SK-N-SH (cell line): ENCODE results near the gene RNF212B. TPM values are rescaled to one million over a fixed set of nuclear protein-coding genes. Genes with fewer than 3 reads are reported as not detected.

Source experiments
- CTCF ChIA-PET: fragments of 300-600, 350-600 bp; formaldehyde crosslinking; extraction: SDS; loops from one replicate; lab custom pipeline; 2021; lab: Yijun Ruan, JAX
- POLR2A ChIA-PET: fragments of 350-600 bp; sonication (Branson Sonifier 250); formaldehyde crosslinking; extraction: SDS; loops from one replicate; lab custom pipeline; 2020; ENCODE audit warnings: antibody characterized with exemption, inconsistent platforms; lab: Yijun Ruan, JAX
- DNase-seq: peaks from one replicate; pipeline ENCODE4 v3.0.0; 2012
- H2AFZ ChIP-seq: fragments of 200-600 bp; sonication (generic); 2 replicates; pipeline ENCODE4 v1.8.1; 2016; ENCODE audit warnings: antibody characterized with exemption, mild to moderate bottlenecking, low read depth
- H3F3A ChIP-seq: fragments of 200-600 bp; sonication (generic); replicated peaks from 2 replicates; pipeline ENCODE3; 2016; ENCODE audit warnings: antibody characterized with exemption, mild to moderate bottlenecking; ENCODE audit not compliant: insufficient read depth
- H3K27ac ChIP-seq, 2 experiments: fragments of 200-500 bp in 1 of 2; fragments of 200-600 bp in 1 of 2; sonication (Bioruptor generic) in 1 of 2; sonication (generic), shearing (Covaris generic) in 1 of 2; 2 replicates each; pipeline versions ENCODE4 v1.5.1 to v1.6.1; 2014 to 2016; ENCODE audit warnings: low read depth in 2 of 2, inconsistent platforms in 1 of 2, low read length in 1 of 2, mild to moderate bottlenecking in 1 of 2, mixed read lengths in 1 of 2
- H3K27me3 ChIP-seq: fragments of 200-600 bp; sonication (generic), shearing (Covaris generic); 2 replicates; pipeline ENCODE4 v1.6.1; 2016; ENCODE audit warnings: mixed run types; ENCODE audit not compliant: insufficient read depth
- H3K36me3 ChIP-seq, 2 experiments: fragments of 200-500 bp in 1 of 2; fragments of 200-600 bp in 1 of 2; sonication (Bioruptor generic) in 1 of 2; sonication (generic) in 1 of 2; replicated peaks in 1 of 2; 2 replicates each; pipeline versions ENCODE3 to v1.5.1; 2014 to 2016; ENCODE audit warnings: low read length in 1 of 2, mild to moderate bottlenecking in 1 of 2; ENCODE audit not compliant: insufficient read depth in 2 of 2, control insufficient read depth in 1 of 2
- H3K4me1 ChIP-seq, 2 experiments: fragments of 200-500 bp in 1 of 2; fragments of 200-600 bp in 1 of 2; sonication (Bioruptor generic) in 1 of 2; sonication (generic), shearing (Covaris generic) in 1 of 2; 2 replicates each; pipeline versions ENCODE4 v1.5.1 to v1.6.1; 2014 to 2016; ENCODE audit warnings: low read depth in 1 of 2, low read length in 1 of 2, mixed run types in 1 of 2; ENCODE audit not compliant: insufficient read depth in 2 of 2, control insufficient read depth in 1 of 2
- H3K4me2 ChIP-seq: fragments of 200-600 bp; sonication (generic), shearing (Covaris generic); 2 replicates; pipeline ENCODE4 v1.6.1; 2017; ENCODE audit warnings: mixed run types
- H3K4me3 ChIP-seq, 2 experiments: fragments of 200-500 bp in 1 of 2; fragments of 200-600 bp in 1 of 2; sonication (Bioruptor generic) in 1 of 2; sonication (generic), shearing (Covaris generic) in 1 of 2; 2 replicates each; pipeline versions ENCODE4 v1.5.1 to v1.8.1; 2014 to 2016; ENCODE audit warnings: low read depth in 2 of 2, inconsistent platforms in 1 of 2, low read length in 1 of 2, mild to moderate bottlenecking in 1 of 2, mixed read lengths in 1 of 2, moderate library complexity in 1 of 2
- H3K79me2 ChIP-seq: fragments of 200-600 bp; sonication (generic); 2 replicates; pipeline ENCODE4 v1.8.1; 2017; ENCODE audit warnings: mild to moderate bottlenecking; ENCODE audit not compliant: insufficient read depth
- H3K9ac ChIP-seq: fragments of 200-600 bp; sonication (generic); 2 replicates; pipeline ENCODE4 v1.6.1; 2017; ENCODE audit warnings: mixed run types
- H3K9me2 ChIP-seq: fragments of 200-600 bp; sonication (generic); 2 replicates; pipeline ENCODE4 v1.6.1; 2017; ENCODE audit warnings: mixed run types
- H3K9me3 ChIP-seq: fragments of 200-600 bp; sonication (generic); 2 replicates; pipeline ENCODE4 v1.6.1; 2017; ENCODE audit warnings: mixed run types, mild to moderate bottlenecking, moderate library complexity
- H4K20me1 ChIP-seq: fragments of 200-600 bp; sonication (generic); 2 replicates; pipeline ENCODE4 v1.6.1; 2017; ENCODE audit warnings: mild to moderate bottlenecking, mixed run types; ENCODE audit not compliant: insufficient read depth
- CHD2 ChIP-seq: fragments of 150-350 bp; IDR thresholded peaks from 2 replicates; pipeline ENCODE4 v1.6.1; 2018; ENCODE audit warnings: low read length; ENCODE audit not compliant: partially characterized antibody
- CTCF ChIP-seq: fragments of 200-600 bp; sonication (generic); IDR thresholded peaks from 2 replicates; pipeline ENCODE4 v1.6.1; 2017; ENCODE audit warnings: antibody characterized with exemption, mild to moderate bottlenecking, moderate library complexity
- FOSL2 ChIP-seq: IDR thresholded peaks from 2 replicates; pipeline ENCODE4 v1.4.0; 2012; ENCODE audit warnings: low read depth, mild to moderate bottlenecking, moderate library complexity, borderline replicate concordance
- FOXJ3 ChIP-seq: sonication (generic); formaldehyde crosslinking; IDR thresholded peaks from 2 replicates; pipeline ENCODE4 v1.5.1; 2020; ENCODE audit warnings: mild to moderate bottlenecking, missing genetic modification reagents
- FOXM1 ChIP-seq: IDR thresholded peaks from 2 replicates; pipeline ENCODE4 v1.4.0; 2012; ENCODE audit warnings: low read depth, mild to moderate bottlenecking
- GABPA ChIP-seq: IDR thresholded peaks from 2 replicates; pipeline ENCODE4 v1.4.0; 2012; ENCODE audit warnings: low read depth, mild to moderate bottlenecking
- GATA2 ChIP-seq: sonication (generic); formaldehyde crosslinking; IDR thresholded peaks from 2 replicates; pipeline ENCODE4 v1.5.0; 2020; ENCODE audit warnings: mild to moderate bottlenecking, missing genetic modification reagents
- IRF3 ChIP-seq: fragments of 150-350 bp; IDR thresholded peaks from 2 replicates; pipeline ENCODE4 v1.6.1; 2016; ENCODE audit warnings: mild to moderate bottlenecking, low read depth, low read length
- JUND ChIP-seq: IDR thresholded peaks from 2 replicates; pipeline ENCODE4 v1.4.0; 2012
- MXI1 ChIP-seq: IDR thresholded peaks from 2 replicates; pipeline ENCODE4 v1.6.1; 2012; ENCODE audit warnings: mild to moderate bottlenecking, low read depth, low read length, improper control_type of control experiment
- REST ChIP-seq: IDR thresholded peaks from 2 replicates; pipeline ENCODE4 v1.6.1; 2012; ENCODE audit warnings: mild to moderate bottlenecking, low read depth, low read length, moderate library complexity
- TAF1 ChIP-seq: IDR thresholded peaks from 2 replicates; pipeline ENCODE4 v1.6.1; 2012; ENCODE audit warnings: low read depth, mild to moderate bottlenecking, low read length, moderate library complexity, borderline replicate concordance
- TEAD4 ChIP-seq: IDR thresholded peaks from 2 replicates; pipeline ENCODE4 v1.4.0; 2012; ENCODE audit warnings: mild to moderate bottlenecking, borderline replicate concordance; ENCODE audit not compliant: insufficient read depth
- USF1 ChIP-seq: IDR thresholded peaks from 2 replicates; pipeline ENCODE4 v1.4.0; 2012; ENCODE audit warnings: low read depth, borderline replicate concordance
- YY1 ChIP-seq: IDR thresholded peaks from 2 replicates; pipeline ENCODE4 v1.4.0; 2012; ENCODE audit warnings: low read depth, mild to moderate bottlenecking
- whole genome bisulfite sequencing: methylation state at CpG from one replicate; pipeline ENCODE4 v1.1.6; 2017; ENCODE audit warnings: low lambda C conversion rate; 5-methylcytosine and 5-hydroxymethylcytosine counted together
- polyA plus RNA-seq, 3 experiments: library from polyadenylated mRNA; depleted of rRNA; stranded (reverse); fragments of >200 nt; gene quantifications; 2 replicates each; pipeline ENCODE4 v1.2.3, GENCODE V29; 2012

RNF212B gene
- polyA plus RNA-seq, 1 of the 3 experiments (the other 2 are of a cell fraction), result not detected

GRCh38 chr14:23299986-23300686 lies 62.4 kb downstream of the RNF212B start:
- peak overlapping the region; percentile 69 to 82 for H3K4me3 ChIP-seq
- peak overlapping the region; percentile 52; the same call in 1 of the 2 replicates for H2AFZ ChIP-seq
- H3K27me3 ChIP-seq, result no peaks in the 10 kb centered on the region
- peak overlapping the region; percentile 92 for H3K4me2 ChIP-seq
- H3K9me3 ChIP-seq, result no peaks in the 10 kb centered on the region
- H3K36me3 ChIP-seq, result peaks cover 0 to 3% of the 10 kb centered on the region in 2 experiments
- H3K9me2 ChIP-seq, result no peaks in the 10 kb centered on the region
- peaks cover 24% of the 10 kb centered on the region for H3F3A ChIP-seq
- ChIA-PET CTCF (interaction anchor here (0.8 to 4.7 kb wide), 19 partner anchors 9 to 287 kb away, joined by 3 to 26 read pairs (median 6); partner anchors contain the start of genes HOMEZ and PABPN1), POLR2A (interaction anchor here (1.0 to 1.1 kb wide), 2 partner anchors 11 to 21 kb away, joined by 3 read pairs; partner anchors contain the start of gene PABPN1)
- H3K4me1 ChIP-seq, result peaks cover 14 to 16% of the 10 kb centered on the region in 2 experiments; a peak in 3 of 4 replicates
- no peak for TF ChIP-seq YY1
- 0 out of 2 replicates have a peak, but pooled peaks have one; percentile 5 for TF ChIP-seq CTCF
- peak overlapping the region; percentile 82 for H3K9ac ChIP-seq
- WGBS, result 94% methylated on average over 8 of the region's 10 CpGs
- peak overlapping the region; percentile 83 to 91; a peak in 3 of 4 replicates for H3K27ac ChIP-seq
- peaks cover 6% of the 10 kb centered on the region; the same call in 1 of the 2 replicates for H3K79me2 ChIP-seq
- no peak for DNase-seq
- no peaks in the 10 kb centered on the region for H4K20me1 ChIP-seq

- no peaks in the 10 kb centered on the region for H4K20me1 ChIP-seq
- no peak for DNase-seq
- H3K27ac ChIP-seq, result peak overlapping the region; percentile 83 to 91
- no peaks in the 10 kb centered on the region for H3K9me3 ChIP-seq
- H3K4me2 ChIP-seq, result peak overlapping the region; percentile 92
- H3K79me2 ChIP-seq, result peaks cover 9% of the 10 kb centered on the region
- no peaks in the 10 kb centered on the region for H3K27me3 ChIP-seq
- peak overlapping the region; percentile 69 to 82 for H3K4me3 ChIP-seq
- no peak for TF ChIP-seq GABPA
- no peak for TF ChIP-seq CHD2
- no peak for TF ChIP-seq TAF1
- no peak for TF ChIP-seq FOXM1
- TF ChIP-seq IRF3, result no peak
- TF ChIP-seq MXI1, result no peak
- no peak for TF ChIP-seq JUND
- TF ChIP-seq GATA2 (CRISPR knock-in tag), result no peak
- no peak for TF ChIP-seq FOXJ3 (CRISPR knock-in tag)
- TF ChIP-seq REST, result no peak
- TF ChIP-seq TEAD4, result no peak
- no peak for TF ChIP-seq USF1
- TF ChIP-seq FOSL2, result no peak
- H3K4me1 ChIP-seq, result peaks cover 13 to 14% of the 10 kb centered on the region in 2 experiments; a peak in 3 of 4 replicates
- H3K36me3 ChIP-seq, result peaks cover 0 to 3% of the 10 kb centered on the region in 2 experiments
- peak overlapping the region; percentile 52; the same call in 1 of the 2 replicates for H2AFZ ChIP-seq
- 14% methylated on average over 13 of the region's 13 CpGs for WGBS
- ChIA-PET CTCF (interaction anchor here (0.6 to 4.7 kb wide), 21 partner anchors 10 to 291 kb away, joined by 3 to 26 read pairs (median 6); partner anchors contain the start of genes HOMEZ and PABPN1), POLR2A (interaction anchor here (1.0 to 1.2 kb wide), 3 partner anchors 10 to 21 kb away, joined by 3 to 4 read pairs (median 3); partner anchors contain the start of gene PABPN1)
- H3K9ac ChIP-seq, result peak overlapping the region; percentile 82
- no peaks in the 10 kb centered on the region for H3K9me2 ChIP-seq
- H3F3A ChIP-seq, result peaks cover 21% of the 10 kb centered on the region
Measured at GRCh38 chr14:23300687-23301223, 63.0 kb downstream of the RNF212B start.
